PC-3 (cell line): ENCODE results near the gene WBP4. TPM values are rescaled to one million over a fixed set of nuclear protein-coding genes. Genes with fewer than 3 reads are reported as not detected.

Experiments
- ATAC-seq: fragments of 200-7000 bp; cut with Tn5 transposase; 2 replicates; pipeline ENCODE4 v1.9.1; 2020; ENCODE audit warnings: mild to moderate bottlenecking, moderate library complexity
- BruUV-seq: library from RNA; stranded (reverse); fragments of 400-500 nt; replicated peaks from 2 replicates; lab custom pipeline; 2021; lab: Mats Ljungman, UMichigan
- CTCF ChIA-PET: fragments of 300-600 bp; sonication (Branson Sonifier 250); formaldehyde crosslinking; loops from one replicate; lab custom pipeline; 2022; ENCODE audit warnings: antibody characterized with exemption; lab: Charles Lee
- POLR2A ChIA-PET: fragments of 300-600 bp; sonication (Branson Sonifier 250); formaldehyde crosslinking; loops from one replicate; lab custom pipeline; 2022; ENCODE audit warnings: antibody characterized with exemption; ENCODE audit not compliant: unreplicated experiment; lab: Charles Lee
- DNase-seq: peaks from one replicate; pipeline ENCODE4 v3.0.0-alpha.2; 2015
- H2AFZ ChIP-seq: fragments of 300-600 bp; sonication (generic); 2 replicates; pipeline ENCODE4 v1.6.0; 2016; ENCODE audit warnings: antibody characterized with exemption, low read length
- H3F3A ChIP-seq: fragments of 300-600 bp; sonication (generic); one replicate; pipeline ENCODE4 v1.6.0; 2017; ENCODE audit warnings: antibody characterized with exemption, low read length, control low read depth, mild to moderate bottlenecking; ENCODE audit not compliant: unreplicated experiment
- H3K27ac ChIP-seq: fragments of 300-600 bp; sonication (generic); 2 replicates; pipeline ENCODE4 v1.5.1; 2016; ENCODE audit warnings: mild to moderate bottlenecking, low read length
- H3K27me3 ChIP-seq: fragments of 300-600 bp; sonication (generic); 2 replicates; pipeline ENCODE4 v1.6.1; 2016; ENCODE audit warnings: low read length, mixed read lengths
- H3K36me3 ChIP-seq: fragments of 300-600 bp; sonication (generic); 2 replicates; pipeline ENCODE4 v1.6.1; 2016; ENCODE audit warnings: low read depth, mixed run types, low read length, mixed read lengths
- H3K4me1 ChIP-seq: fragments of 300-600 bp; sonication (generic); 2 replicates; pipeline ENCODE4 v1.5.1; 2016; ENCODE audit warnings: low read length; ENCODE audit not compliant: insufficient read depth
- H3K4me2 ChIP-seq: fragments of 300-600 bp; sonication (generic); 2 replicates; pipeline ENCODE4 v1.6.0; 2016; ENCODE audit warnings: low read length
- H3K4me3 ChIP-seq: fragments of 300-600 bp; sonication (generic); 2 replicates; pipeline ENCODE4 v1.5.1; 2016; ENCODE audit warnings: mild to moderate bottlenecking, low read length, mixed read lengths
- H3K79me2 ChIP-seq: fragments of 300-600 bp; sonication (generic); 2 replicates; pipeline ENCODE4 v1.6.1; 2017; ENCODE audit warnings: low read length, mixed read lengths
- H3K9ac ChIP-seq: fragments of 300-600 bp; sonication (generic); 2 replicates; pipeline ENCODE4 v1.6.0; 2016; ENCODE audit warnings: mild to moderate bottlenecking, low read length
- H3K9me2 ChIP-seq: fragments of 300-600 bp; sonication (generic); replicated peaks from 2 replicates; pipeline ENCODE4 v1.6.1; 2016; ENCODE audit warnings: mixed run types, low read length, mixed read lengths
- H3K9me3 ChIP-seq: fragments of 300-600 bp; sonication (generic); 2 replicates; pipeline ENCODE4 v1.6.1; 2016; ENCODE audit warnings: low read length, mixed read lengths
- H4K20me1 ChIP-seq: fragments of 300-600 bp; sonication (generic); 2 replicates; pipeline ENCODE4 v1.6.1; 2016; ENCODE audit warnings: low read length, mixed read lengths
- CTCF ChIP-seq: fragments of 300-600 bp; sonication (generic); conservative IDR thresholded peaks from 2 replicates; pipeline ENCODE4 v1.5.1; 2017; ENCODE audit warnings: antibody characterized with exemption, low read depth, mild to moderate bottlenecking, low read length
- EZH2 ChIP-seq: fragments of 300-600 bp; sonication (generic); IDR thresholded peaks from one replicate; pipeline ENCODE4 v1.6.1; 2017; ENCODE audit warnings: antibody characterized with exemption, mild to moderate bottlenecking, low read length; ENCODE audit not compliant: unreplicated experiment
- EZH2phosphoT487 ChIP-seq: fragments of 300-600 bp; sonication (generic); IDR thresholded peaks from 2 replicates; pipeline ENCODE4 v1.6.1; 2018; ENCODE audit warnings: mild to moderate bottlenecking, antibody characterized with exemption, low read length, borderline replicate concordance
- intact Hi-C: fragments of 100-400 bp; cut with micrococcal nuclease; formaldehyde crosslinking; loops from 2 replicates; pipeline ENCODE4 v1.9.0; 2023
- total RNA-seq: library from RNA; depleted of rRNA; stranded (reverse); fragments of >200 nt; gene quantifications from 2 replicates; pipeline ENCODE4 v1.2.3, GENCODE V29; 2014

The WBP4 gene
- total RNA-seq, 1 experiment from 2014 or later, result 7.3 TPM

- CTCF ChIA-PET, result no interaction called here
- no peak overlapping the region for H3K4me3 ChIP-seq
- TF ChIP-seq CTCF (no peak), EZH2 (no peak), EZH2phosphoT487 (no peak)
- H3K27me3 ChIP-seq, result no peaks in the 10 kb centered on the region
- H3K36me3 ChIP-seq, result no peaks in the 10 kb centered on the region; the same call in 1 of the 2 replicates
- no peaks in the 10 kb centered on the region for H3K79me2 ChIP-seq
- DNase-seq (no peak), ATAC-seq (no peak)
- no peak overlapping the region for H2AFZ ChIP-seq
- no peaks in the 10 kb centered on the region for H4K20me1 ChIP-seq
- BruUV-seq, result no TSS peak
- H3K9me3 ChIP-seq, result no peaks in the 10 kb centered on the region
- POLR2A ChIA-PET, result no interaction called here
- no peaks in the 10 kb centered on the region for H3F3A ChIP-seq
- H3K9ac ChIP-seq, result no peak overlapping the region
- no peak overlapping the region for H3K4me2 ChIP-seq
- no peak overlapping the region for H3K27ac ChIP-seq
- intact Hi-C loops, result no loop called here
- H3K4me1 ChIP-seq, result no peaks in the 10 kb centered on the region
- no peaks in the 10 kb centered on the region for H3K9me2 ChIP-seq
Measured at GRCh38 chr13:41026788-41027187, 34.5 kb upstream of the WBP4 start.

DNA sequence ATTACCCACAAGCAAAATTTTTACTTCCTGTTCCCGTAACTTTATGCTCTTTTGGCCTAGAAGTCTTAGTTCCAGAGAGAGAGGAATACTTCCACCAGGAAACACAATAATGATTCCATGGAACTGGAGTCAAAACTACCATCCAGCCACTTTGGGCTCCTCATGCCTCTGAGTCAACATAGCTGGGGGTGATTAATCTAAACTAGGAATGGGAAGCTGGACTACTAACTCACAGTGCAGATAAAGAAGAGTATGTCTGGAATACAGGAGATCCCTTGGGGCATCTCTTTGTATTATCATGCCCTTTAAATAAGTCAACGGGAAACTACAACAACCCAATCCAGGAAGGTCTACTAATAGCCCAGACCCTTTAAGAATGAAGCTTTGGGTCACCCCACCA is 33.3 kb upstream of the WBP4 start:
- H3K36me3 ChIP-seq, result no peaks in the 10 kb centered on the region; the same call in 1 of the 2 replicates
- no TSS peak for BruUV-seq
- no peak overlapping the region for H3K27ac ChIP-seq
- no peaks in the 10 kb centered on the region for H3K9me2 ChIP-seq
- DNase-seq (no peak), ATAC-seq (no peak)
- no peaks in the 10 kb centered on the region for H3K4me1 ChIP-seq
- H3K4me2 ChIP-seq, result no peak overlapping the region
- ChIA-PET POLR2A (no interaction called here), CTCF (no interaction called here)
- no peaks in the 10 kb centered on the region for H3K27me3 ChIP-seq
- TF ChIP-seq EZH2 (no peak), EZH2phosphoT487 (no peak), CTCF (no peak)
- no peaks in the 10 kb centered on the region for H3K9me3 ChIP-seq
- H3K4me3 ChIP-seq, result no peak overlapping the region
- no peaks in the 10 kb centered on the region for H3K79me2 ChIP-seq
- H3K9ac ChIP-seq, result no peak overlapping the region
- intact Hi-C loops, result no loop called here
- no peaks in the 10 kb centered on the region for H4K20me1 ChIP-seq
- no peaks in the 10 kb centered on the region for H3F3A ChIP-seq
- H2AFZ ChIP-seq, result no peak overlapping the region

GRCh38 chr13:41029629-41030028 is 31.7 kb upstream of the WBP4 start:
- Histone ChIP-seq H3K9me2 (no peaks in the 10 kb centered on the region), H3K36me3 (no peaks in the 10 kb centered on the region; the same call in 1 of the 2 replicates), H3K4me1 (no peaks in the 10 kb centered on the region), H3K4me2 (no peak overlapping the region), H3K4me3 (no peak overlapping the region), H3K9ac (no peak overlapping the region), H3F3A (no peaks in the 10 kb centered on the region), H3K27ac (no peak overlapping the region), H3K27me3 (no peaks in the 10 kb centered on the region), H3K9me3 (no peaks in the 10 kb centered on the region), H3K79me2 (no peaks in the 10 kb centered on the region), H4K20me1 (no peaks in the 10 kb centered on the region), H2AFZ (no peak overlapping the region)
- TF ChIP-seq EZH2phosphoT487, result no peak
- TF ChIP-seq CTCF, result peak; percentile 42
- ATAC-seq, result no peak
- intact Hi-C loops, result no loop called here
- ChIA-PET POLR2A (no interaction called here), CTCF (interaction anchor here (0.5 kb wide), 1 partner anchor 43 kb away, joined by 11 read pairs; no protein-coding TSS in a partner anchor)
- BruUV-seq, result no TSS peak
- peak; percentile 10 for DNase-seq
